ENCODE data around the gene SHKBP1.
"Not testable (repeated sequence)": the region's sequence is repeated elsewhere in the genome, so short reads cannot be mapped to it uniquely, and the experiment has no call there.

SHKBP1 gene

DNA sequence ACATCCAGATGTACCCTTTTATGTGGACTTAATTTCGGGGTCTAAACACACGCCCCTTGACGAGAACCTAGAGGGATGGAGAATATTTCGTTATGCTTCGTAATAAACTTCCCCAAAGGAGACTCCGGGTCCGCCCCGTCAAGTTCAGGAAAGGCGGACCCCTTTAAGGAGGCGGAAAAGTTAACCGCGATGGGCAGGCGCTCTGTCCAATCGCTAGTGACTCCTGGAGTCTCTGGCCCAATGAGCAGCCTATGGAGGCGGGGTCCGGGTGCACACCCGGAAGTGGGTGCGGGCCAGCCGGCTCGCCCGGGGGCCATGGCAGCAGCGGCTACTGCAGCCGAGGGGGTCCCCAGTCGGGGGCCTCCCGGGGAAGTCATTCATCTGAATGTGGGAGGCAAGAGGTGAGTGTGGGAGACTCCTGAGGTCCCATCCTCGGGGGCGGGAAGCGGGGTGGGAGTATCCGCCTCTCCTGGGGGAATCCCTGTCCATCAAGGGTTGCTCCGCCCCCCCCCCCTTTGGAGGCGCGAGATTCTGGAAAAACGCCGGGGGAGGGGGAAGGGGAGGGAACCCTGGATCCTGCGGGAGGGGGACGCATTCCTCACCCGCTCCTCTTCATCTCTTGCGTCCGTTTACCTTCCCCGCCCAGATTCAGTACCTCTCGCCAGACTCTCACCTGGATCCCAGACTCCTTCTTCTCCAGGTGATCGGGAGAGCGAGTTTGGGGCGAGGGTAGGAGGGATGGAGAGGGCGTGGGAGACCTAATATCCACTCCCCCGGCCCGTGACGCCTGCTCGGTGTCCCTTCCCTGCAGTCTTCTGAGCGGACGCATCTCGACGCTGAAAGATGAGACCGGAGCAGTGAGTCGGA is at the start of gene SHKBP1:
Gene SHKBP1 (plus strand): TSS at position 289 of the 867 bp plus-strand sequence. CDS start 27 bp downstream, at position 316.
- DNase-seq = peak; percentile 92

- DNase-seq = no peak
These were observed 48.6 kb upstream of the SHKBP1 start for GRCh38 chr19:40528078-40528477.

GRCh38 chr19:40528533-40529092 is 48.1 kb upstream of the SHKBP1 start:
- no peak for DNase-seq

GRCh38 chr19:40529093-40529954 is 47.3 kb upstream of the SHKBP1 start:
- DNase-seq = peak; percentile 88

- DNase-seq = no peak
These were observed 46.4 kb upstream of the SHKBP1 start for GRCh38 chr19:40530091-40530901.

DNA sequence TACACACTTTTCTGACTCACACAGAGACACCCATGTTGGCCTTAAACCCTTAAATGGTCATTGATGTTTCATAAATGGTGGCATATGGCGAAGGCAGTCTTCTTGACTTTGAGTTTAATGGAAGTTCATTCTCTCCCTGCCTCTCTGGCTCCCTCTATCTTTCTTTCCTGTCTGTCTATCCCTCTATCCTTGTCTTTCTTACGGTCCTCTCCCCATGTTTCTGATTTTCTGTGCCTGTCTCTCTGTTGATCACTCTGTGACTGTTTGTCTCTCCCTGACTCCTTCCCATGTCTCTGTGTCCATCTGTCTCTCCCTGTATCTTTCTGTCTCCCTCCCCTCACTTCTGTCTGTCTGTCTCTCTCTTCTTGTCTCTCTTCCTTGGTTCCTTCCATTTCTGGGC is 43.2 kb upstream of the SHKBP1 start:
- DNase-seq = no peak

GRCh38 chr19:40534148-40534547 is 42.5 kb upstream of the SHKBP1 start:
- DNase-seq = no peak

DNA sequence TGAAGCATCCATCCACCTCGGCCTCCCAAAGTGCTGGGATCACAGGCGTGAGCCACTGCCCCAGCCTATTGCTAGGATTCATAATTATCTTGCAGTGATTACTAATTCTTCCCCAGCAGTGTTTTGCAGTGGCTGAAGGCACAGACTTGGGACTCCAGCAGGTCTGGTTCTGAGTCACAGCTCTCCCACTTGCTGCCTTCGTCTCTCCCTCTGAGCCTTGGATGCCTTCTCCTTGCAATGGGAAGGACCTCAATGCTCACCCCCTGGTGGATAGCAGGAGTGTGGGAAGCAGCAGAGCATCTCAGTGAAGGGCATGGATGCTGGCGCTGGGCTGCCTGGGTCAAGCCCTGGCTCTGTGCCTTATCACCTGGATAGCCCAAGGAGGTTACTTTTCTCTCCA is 37.6 kb upstream of the SHKBP1 start:
- no peak for DNase-seq

GRCh38 chr19:40542202-40542859 is 34.3 kb upstream of the SHKBP1 start:
- no peak for DNase-seq

DNA sequence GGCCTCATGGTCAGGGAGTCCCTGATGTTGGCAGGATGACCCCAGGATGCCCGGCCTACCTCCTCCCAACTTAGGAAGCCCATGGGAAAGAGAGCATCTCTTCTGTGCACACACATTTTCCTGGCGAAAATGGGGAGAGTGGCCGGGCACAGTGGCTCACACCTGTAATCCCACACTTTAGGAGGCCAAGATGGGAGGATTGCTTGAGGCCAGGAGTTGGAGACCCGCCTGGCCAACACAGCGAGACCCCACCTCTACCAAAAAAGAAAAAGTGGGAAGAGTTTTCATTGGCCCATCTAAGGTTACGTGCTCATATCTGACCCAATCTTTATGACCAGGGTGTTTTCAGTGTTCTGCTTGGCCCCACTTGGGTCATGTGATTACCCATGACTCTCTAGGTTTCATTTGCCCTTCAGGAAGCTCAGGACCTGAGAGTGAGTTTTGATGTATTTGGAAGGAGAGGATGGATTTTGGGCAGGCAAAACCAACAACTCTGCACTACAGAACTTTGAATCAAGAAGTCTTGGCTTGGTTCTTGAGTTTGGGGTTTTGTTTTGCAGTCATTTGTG is 33.6 kb upstream of the SHKBP1 start:
- no peak for DNase-seq

DNA sequence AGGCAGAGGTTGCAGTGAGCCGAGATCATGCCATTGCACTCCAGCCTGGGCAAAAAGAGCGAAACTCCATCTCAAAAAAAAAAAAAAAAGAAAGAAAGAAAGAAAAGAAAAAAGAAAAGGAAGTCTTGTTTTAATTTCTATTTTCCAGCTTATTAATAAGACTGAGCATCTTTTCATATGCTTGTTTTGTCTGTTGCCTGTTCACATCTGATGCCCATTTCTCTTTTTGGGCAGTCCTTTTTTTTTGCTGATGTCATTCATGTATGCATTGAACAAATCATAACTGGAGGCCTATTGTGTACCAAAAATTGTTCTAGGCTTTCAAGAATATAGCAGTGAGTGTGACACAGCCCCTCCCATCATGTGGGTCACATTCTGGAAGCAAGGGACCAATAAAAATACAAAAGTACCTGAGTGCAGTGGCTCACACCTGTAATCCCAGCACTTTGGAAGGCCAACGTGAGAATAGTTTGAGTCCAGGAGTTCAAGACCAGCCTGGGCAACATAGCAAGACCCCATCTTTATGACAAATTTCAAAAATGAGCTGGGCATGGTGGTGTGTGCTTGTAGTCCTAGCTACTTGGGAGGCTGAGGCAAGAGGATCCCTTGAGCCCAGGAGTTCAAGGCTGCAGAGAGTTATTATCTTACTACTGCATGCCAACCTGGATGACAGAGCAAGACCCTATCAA is 30.4 kb upstream of the SHKBP1 start:
- DNase-seq = not testable (repeated sequence)

DNA sequence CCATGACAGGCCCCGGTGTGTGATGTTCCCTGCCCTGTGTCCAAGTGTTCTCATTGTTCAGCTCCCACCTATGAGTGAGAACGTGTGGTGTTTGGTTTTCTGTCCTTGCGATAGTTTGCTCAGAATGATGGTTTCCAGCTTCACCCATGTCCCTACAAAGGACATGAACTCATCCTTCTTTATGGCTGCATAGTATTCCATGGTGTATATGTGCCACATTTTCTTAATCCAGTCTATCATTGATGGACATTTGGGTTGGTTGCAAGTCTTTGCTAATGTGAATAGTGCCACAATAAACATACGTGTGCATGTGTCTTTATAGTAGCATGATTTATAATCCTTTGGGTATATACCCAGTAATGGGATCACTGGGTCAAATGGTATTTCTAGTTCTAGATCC is 29.5 kb upstream of the SHKBP1 start:
- DNase-seq = not testable (repeated sequence)

DNA sequence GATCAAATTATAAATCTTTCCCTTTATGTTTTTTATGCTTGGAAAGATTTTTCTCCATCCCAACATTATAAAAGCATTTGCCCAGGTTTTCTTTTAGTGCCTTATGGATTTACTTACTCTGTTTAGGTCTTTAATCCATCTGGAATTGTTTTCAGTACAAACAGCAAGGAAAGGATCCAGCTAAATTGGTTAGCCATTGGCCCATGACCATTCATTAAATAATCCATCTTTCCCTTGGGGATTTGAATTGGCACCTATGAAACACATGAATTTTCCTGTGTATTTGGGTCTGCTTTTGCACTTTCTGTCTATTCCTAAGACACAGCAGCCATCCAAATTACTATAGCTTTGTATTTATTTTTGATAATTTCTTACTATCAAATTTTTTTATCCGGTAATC is 28.8 kb upstream of the SHKBP1 start:
- DNase-seq = no peak

DNA sequence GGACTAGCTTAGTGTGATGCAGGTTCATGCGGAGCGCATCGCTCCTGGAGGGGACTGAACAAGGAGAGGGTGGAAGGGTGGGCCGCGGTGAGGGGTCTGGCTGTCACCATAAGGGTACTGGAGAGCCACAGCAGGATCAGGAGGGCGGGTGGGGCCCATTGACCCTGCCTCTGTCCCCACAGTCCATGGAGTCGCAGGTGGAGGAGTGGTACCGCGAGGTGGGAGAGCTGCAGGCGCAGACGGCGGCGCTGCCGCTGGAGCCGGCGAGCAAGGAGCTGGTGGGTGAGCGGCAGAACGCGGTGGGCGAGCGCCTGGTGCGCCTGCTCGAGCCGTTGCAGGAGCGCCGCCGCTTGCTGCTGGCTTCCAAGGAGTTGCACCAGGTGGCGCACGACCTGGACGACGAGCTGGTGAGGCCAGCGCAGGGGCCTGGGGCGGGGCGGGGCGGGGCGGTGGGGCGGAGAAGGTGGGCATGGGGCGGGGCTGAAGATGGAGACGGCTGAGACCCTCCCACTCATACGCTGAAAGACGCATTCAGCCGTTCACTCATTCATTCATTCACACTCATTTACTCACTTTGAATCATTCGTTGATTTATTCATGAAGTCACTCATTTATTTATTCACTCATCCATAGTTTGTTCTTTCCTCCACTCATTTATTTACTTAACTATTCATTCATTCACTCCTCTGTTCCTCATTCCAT is 27.5 kb upstream of the SHKBP1 start:
- peak; percentile 83 for DNase-seq

DNA sequence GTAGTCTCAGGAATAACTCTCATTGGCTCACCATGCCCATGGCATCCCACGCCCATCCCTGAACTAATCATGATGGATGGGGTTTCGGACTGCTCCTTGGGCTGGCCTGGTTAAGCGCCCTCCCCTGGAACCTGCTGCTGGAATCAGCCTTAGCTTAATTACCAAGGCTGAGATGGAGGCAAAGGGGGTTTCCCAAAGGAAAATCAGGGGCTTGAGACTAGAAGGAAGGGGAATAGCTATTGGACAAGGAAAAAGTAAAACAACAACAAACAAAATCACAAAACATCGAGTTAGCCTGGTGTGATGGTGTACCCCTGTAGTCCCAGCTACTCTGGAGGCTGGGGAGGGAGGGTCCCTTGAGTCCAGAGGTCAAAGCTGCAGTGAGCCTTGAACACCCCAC is 25.7 kb upstream of the SHKBP1 start:
- no peak for DNase-seq

DNA sequence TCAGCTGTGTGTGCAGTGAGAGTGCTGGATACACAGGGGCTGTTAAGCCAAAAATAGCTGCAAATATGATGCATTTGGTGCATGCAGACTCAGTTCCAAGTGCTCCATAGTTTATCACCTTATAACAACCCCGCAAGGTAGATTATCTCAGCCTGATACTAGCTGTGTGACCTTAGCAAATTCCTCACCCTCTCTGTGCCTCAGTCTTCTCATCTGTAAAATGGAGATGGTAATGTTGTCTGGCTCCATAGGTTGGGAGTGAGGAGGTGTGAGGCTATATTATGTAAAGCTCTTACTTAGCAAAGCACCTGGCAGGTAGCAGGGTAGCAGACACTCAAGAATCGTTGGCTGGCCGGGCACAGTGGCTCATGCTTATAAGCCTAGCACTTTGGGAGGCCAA is 23.8 kb upstream of the SHKBP1 start:
- DNase-seq = no peak

GRCh38 chr19:40553885-40554857 is 22.5 kb upstream of the SHKBP1 start:
- no peak for DNase-seq

GRCh38 chr19:40555978-40556689 is 20.5 kb upstream of the SHKBP1 start:
- DNase-seq = no peak

Measured in stimulated activated CD4-positive, alpha-beta T cell treated with anti-CD3 and anti-CD28 coated beads, Interleukin-4, amount 100 ng/mL, for 1 hour (primary cell).